WTC11 (cell line): Measurements from ENCODE around the gene ACTN2. TPM values are rescaled to one million over a fixed set of nuclear protein-coding genes. Genes with fewer than 3 reads are reported as not detected.

Source experiments
- ATAC-seq: fragments of 200-7000 bp; cut with Tn5 transposase; 2 replicates; pipeline ENCODE4 v1.10.0; 2021; ENCODE audit warnings: mild to moderate bottlenecking, moderate library complexity
- CTCF ChIA-PET: fragments of 300-600 bp; sonication (Branson Sonifier 250); formaldehyde crosslinking; loops from one replicate; lab custom pipeline; 2021; ENCODE audit warnings: antibody characterized with exemption; lab: Charles Lee
- POLR2A ChIA-PET: fragments of 350-600 bp; sonication (Branson Sonifier 250); formaldehyde crosslinking; loops from one replicate; lab custom pipeline; 2021; ENCODE audit warnings: antibody characterized with exemption; lab: Charles Lee
- DNase-seq: peaks from one replicate; pipeline ENCODE4 v3.0.0; 2021; ENCODE audit warnings: low spot score
- H3K27ac Mint-ChIP-seq: 2 replicates; pipeline ENCODE4 v1.8.0; 2021; ENCODE audit warnings: mixed read lengths
- H3K27me3 Mint-ChIP-seq: 2 replicates; pipeline ENCODE4 v1.8.0; 2021; ENCODE audit warnings: low read depth, mild to moderate bottlenecking, moderate library complexity, mixed read lengths
- H3K36me3 Mint-ChIP-seq: 2 replicates; pipeline ENCODE4 v1.8.0; 2021; ENCODE audit warnings: mixed read lengths
- H3K4me1 Mint-ChIP-seq: 2 replicates; pipeline ENCODE4 v1.8.0; 2022; ENCODE audit warnings: mixed read lengths
- H3K4me3 Mint-ChIP-seq: 2 replicates; pipeline ENCODE4 v1.8.0; 2021; ENCODE audit warnings: mild to moderate bottlenecking, moderate library complexity, mixed read lengths
- H3K9me3 Mint-ChIP-seq: 2 replicates; pipeline ENCODE4 v1.8.0; 2021; ENCODE audit warnings: mixed read lengths
- CREM ChIP-seq: sonication (generic); formaldehyde crosslinking; IDR thresholded peaks from 2 replicates; pipeline ENCODE4 v1.8.1; 2022; ENCODE audit warnings: mild to moderate bottlenecking, missing genetic modification reagents, moderate library complexity
- ELF4 ChIP-seq: sonication (generic); formaldehyde crosslinking; IDR thresholded peaks from 2 replicates; pipeline ENCODE4 v1.8.1; 2022; ENCODE audit warnings: low read depth, mild to moderate bottlenecking, moderate library complexity, missing genetic modification reagents
- EMX1 ChIP-seq: fragments of 250-450 bp; sonication (Bioruptor Pico); IDR thresholded peaks from 2 replicates; pipeline ENCODE4 v1.8.0; 2021; ENCODE audit warnings: mild to moderate bottlenecking
- FOXJ3 ChIP-seq: sonication (generic); formaldehyde crosslinking; IDR thresholded peaks from 2 replicates; pipeline ENCODE4 v1.9.0; 2021; ENCODE audit warnings: missing genetic modification reagents, mild to moderate bottlenecking, borderline replicate concordance
- JUN ChIP-seq: sonication (generic); formaldehyde crosslinking; IDR thresholded peaks from 2 replicates; pipeline ENCODE4 v1.8.0; 2023; ENCODE audit warnings: mild to moderate bottlenecking, missing genetic modification reagents
- MXD4 ChIP-seq: fragments of 250-450 bp; sonication (Bioruptor Pico); IDR thresholded peaks from 2 replicates; pipeline ENCODE4 v1.8.0; 2021; ENCODE audit warnings: mild to moderate bottlenecking, moderate library complexity, borderline replicate concordance
- MYBL2 ChIP-seq: sonication (generic); formaldehyde crosslinking; IDR thresholded peaks from 2 replicates; pipeline ENCODE4 v1.8.1; 2023; ENCODE audit warnings: mild to moderate bottlenecking, moderate library complexity, missing genetic modification reagents
- NR1H2 ChIP-seq: sonication (generic); formaldehyde crosslinking; IDR thresholded peaks from 2 replicates; pipeline ENCODE4 v1.9.0; 2021; ENCODE audit warnings: mild to moderate bottlenecking, moderate library complexity, missing genetic modification reagents
- PRRX2 ChIP-seq: fragments of 250-450 bp; sonication (Bioruptor Pico); IDR thresholded peaks from 2 replicates; pipeline ENCODE4 v1.8.0; 2021; ENCODE audit warnings: mild to moderate bottlenecking
- ZNF121 ChIP-seq: sonication (generic); formaldehyde crosslinking; IDR thresholded peaks from 2 replicates; pipeline ENCODE4 v1.8.0; 2023; ENCODE audit warnings: missing genetic modification reagents
- ZNF317 ChIP-seq: sonication (generic); formaldehyde crosslinking; IDR thresholded peaks from 2 replicates; pipeline ENCODE4 v1.8.1; 2023; ENCODE audit warnings: low read depth, mild to moderate bottlenecking, moderate library complexity, missing genetic modification reagents, borderline replicate concordance
- ZNF416 ChIP-seq: fragments of 250-450 bp; sonication (Bioruptor Pico); IDR thresholded peaks from 2 replicates; pipeline ENCODE4 v1.9.0; 2021; ENCODE audit warnings: mild to moderate bottlenecking, inconsistent platforms
- ZNF423 ChIP-seq: fragments of 250-450 bp; sonication (Bioruptor Pico); IDR thresholded peaks from 2 replicates; pipeline ENCODE4 v2.1.2; 2022; ENCODE audit warnings: mild to moderate bottlenecking, moderate library complexity
- total RNA-seq: library from RNA; stranded (reverse); gene quantifications from 3 replicates; pipeline ENCODE4 v1.2.3, GENCODE V29; 2021
- TF ChIP-seq, protein P1 (sequence below): fragments of 250-450 bp; sonication (Bioruptor Pico); IDR thresholded peaks from 2 replicates; pipeline ENCODE4 v1.9.0; 2021; ENCODE audit warnings: mild to moderate bottlenecking
- TF ChIP-seq, protein P2 (sequence below): fragments of 250-450 bp; sonication (Bioruptor Pico); IDR thresholded peaks from 2 replicates; pipeline ENCODE4 v1.9.0; 2021; ENCODE audit warnings: moderate library complexity, mild to moderate bottlenecking, inconsistent platforms, borderline replicate concordance
- TF ChIP-seq, protein P3 (sequence below): sonication (generic); formaldehyde crosslinking; conservative IDR thresholded peaks from 2 replicates; pipeline ENCODE4 v1.8.1; 2022; ENCODE audit warnings: mild to moderate bottlenecking, missing genetic modification reagents
- TF ChIP-seq, protein P4 (sequence below): sonication (generic); formaldehyde crosslinking; IDR thresholded peaks from 2 replicates; pipeline ENCODE4 v1.8.0; 2022; ENCODE audit warnings: mild to moderate bottlenecking, missing genetic modification reagents
- TF ChIP-seq, protein P5 (sequence below): sonication (generic); formaldehyde crosslinking; IDR thresholded peaks from 2 replicates; pipeline ENCODE4 v1.8.0; 2022; ENCODE audit warnings: mild to moderate bottlenecking, missing genetic modification reagents
- TF ChIP-seq, protein P6 (sequence below): sonication (generic); formaldehyde crosslinking; IDR thresholded peaks from 2 replicates; pipeline ENCODE4 v1.8.0; 2023; ENCODE audit warnings: missing genetic modification reagents, mild to moderate bottlenecking, borderline replicate concordance
- TF ChIP-seq, protein P7 (sequence below): sonication (generic); formaldehyde crosslinking; IDR thresholded peaks from 2 replicates; pipeline ENCODE4 v1.8.1; 2023; ENCODE audit warnings: mild to moderate bottlenecking, missing genetic modification reagents

ACTN2 gene
- total RNA-seq, 1 experiment from 2014 or later: 2.0 TPM

DNA sequence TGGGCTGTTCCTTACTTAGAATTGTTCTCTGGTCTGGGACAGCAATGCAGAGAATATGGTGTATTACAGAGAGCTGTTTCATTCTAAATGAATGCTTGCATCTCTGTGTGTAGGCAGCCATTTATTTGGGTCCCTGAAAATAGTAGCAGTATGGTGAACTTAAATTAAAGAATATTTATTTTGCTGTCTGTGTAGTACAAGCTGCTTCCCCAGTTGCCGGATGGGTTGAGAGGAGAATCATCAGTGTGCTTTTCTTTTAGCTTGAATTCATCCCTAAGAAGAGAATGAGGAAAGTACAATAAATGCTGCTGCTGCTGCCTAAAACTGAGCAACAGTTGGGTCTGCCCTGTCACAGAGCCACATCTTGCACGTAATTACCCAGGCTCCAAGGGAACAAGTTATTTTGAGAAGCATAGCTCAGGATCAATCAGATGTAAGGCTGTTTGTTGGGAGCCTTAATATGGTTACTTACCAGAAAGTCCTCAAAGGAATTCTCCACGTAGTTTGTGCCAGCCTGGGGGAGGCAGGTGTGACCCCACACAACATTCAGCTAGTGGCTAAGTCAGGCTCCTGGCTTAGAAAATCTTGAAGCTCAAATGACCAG, 16.6 kb downstream of the ACTN2 start (continued):
- TF ChIP-seq, protein P1, sequence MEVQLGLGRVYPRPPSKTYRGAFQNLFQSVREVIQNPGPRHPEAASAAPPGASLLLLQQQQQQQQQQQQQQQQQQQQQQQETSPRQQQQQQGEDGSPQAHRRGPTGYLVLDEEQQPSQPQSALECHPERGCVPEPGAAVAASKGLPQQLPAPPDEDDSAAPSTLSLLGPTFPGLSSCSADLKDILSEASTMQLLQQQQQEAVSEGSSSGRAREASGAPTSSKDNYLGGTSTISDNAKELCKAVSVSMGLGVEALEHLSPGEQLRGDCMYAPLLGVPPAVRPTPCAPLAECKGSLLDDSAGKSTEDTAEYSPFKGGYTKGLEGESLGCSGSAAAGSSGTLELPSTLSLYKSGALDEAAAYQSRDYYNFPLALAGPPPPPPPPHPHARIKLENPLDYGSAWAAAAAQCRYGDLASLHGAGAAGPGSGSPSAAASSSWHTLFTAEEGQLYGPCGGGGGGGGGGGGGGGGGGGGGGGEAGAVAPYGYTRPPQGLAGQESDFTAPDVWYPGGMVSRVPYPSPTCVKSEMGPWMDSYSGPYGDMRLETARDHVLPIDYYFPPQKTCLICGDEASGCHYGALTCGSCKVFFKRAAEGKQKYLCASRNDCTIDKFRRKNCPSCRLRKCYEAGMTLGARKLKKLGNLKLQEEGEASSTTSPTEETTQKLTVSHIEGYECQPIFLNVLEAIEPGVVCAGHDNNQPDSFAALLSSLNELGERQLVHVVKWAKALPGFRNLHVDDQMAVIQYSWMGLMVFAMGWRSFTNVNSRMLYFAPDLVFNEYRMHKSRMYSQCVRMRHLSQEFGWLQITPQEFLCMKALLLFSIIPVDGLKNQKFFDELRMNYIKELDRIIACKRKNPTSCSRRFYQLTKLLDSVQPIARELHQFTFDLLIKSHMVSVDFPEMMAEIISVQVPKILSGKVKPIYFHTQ (CRISPR knock-in tag): no peak
- TF ChIP-seq, protein P2, sequence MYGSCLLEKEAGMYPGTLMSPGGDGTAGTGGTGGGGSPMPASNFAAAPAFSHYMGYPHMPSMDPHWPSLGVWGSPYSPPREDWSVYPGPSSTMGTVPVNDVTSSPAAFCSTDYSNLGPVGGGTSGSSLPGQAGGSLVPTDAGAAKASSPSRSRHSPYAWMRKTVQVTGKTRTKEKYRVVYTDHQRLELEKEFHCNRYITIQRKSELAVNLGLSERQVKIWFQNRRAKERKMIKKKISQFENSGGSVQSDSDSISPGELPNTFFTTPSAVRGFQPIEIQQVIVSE (CRISPR knock-in tag): no peak

DNA sequence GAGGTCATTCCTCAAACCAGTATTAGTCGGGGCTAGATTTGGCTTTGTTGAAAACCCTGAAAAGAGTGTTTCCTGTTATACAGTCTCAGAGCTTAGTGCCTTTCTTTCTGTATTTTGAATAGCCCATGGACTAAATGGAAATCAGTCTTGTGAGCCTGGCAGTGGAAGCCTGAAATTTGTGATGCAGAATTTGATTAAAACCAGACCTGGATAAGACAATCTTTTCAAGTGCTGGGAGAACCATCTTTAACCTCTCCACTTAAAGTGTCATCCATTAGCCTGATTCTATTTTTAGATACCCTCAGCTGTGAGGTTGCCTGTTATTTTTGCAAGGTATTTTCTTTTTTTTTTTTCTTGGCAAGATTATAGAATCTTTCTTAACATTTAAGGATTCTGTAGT, 19.5 kb downstream of the ACTN2 start:
- no peaks in the 10 kb centered on the region for H3K9me3 Mint-ChIP-seq
- ATAC-seq: no peak
- peaks cover 12% of the 10 kb centered on the region for H3K4me1 Mint-ChIP-seq
- ChIA-PET POLR2A (no interaction called here), CTCF (no interaction called here)
- H3K36me3 Mint-ChIP-seq: no peaks in the 10 kb centered on the region
- H3K27me3 Mint-ChIP-seq: no peaks in the 10 kb centered on the region
- DNase-seq: no peak
- no peak overlapping the region for H3K4me3 Mint-ChIP-seq
- TF ChIP-seq FOXJ3 (CRISPR knock-in tag): no peak
- no peak for TF ChIP-seq JUN
- TF ChIP-seq ZNF317: no peak
- no peak for TF ChIP-seq ELF4 (CRISPR knock-in tag)
- TF ChIP-seq EMX1 (CRISPR knock-in tag): no peak
- no peak for TF ChIP-seq MXD4
- TF ChIP-seq, protein P3, sequence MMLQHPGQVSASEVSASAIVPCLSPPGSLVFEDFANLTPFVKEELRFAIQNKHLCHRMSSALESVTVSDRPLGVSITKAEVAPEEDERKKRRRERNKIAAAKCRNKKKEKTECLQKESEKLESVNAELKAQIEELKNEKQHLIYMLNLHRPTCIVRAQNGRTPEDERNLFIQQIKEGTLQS (CRISPR knock-in tag): no peak
- TF ChIP-seq CREM: no peak
- TF ChIP-seq ZNF423: no peak
- TF ChIP-seq, protein P4, sequence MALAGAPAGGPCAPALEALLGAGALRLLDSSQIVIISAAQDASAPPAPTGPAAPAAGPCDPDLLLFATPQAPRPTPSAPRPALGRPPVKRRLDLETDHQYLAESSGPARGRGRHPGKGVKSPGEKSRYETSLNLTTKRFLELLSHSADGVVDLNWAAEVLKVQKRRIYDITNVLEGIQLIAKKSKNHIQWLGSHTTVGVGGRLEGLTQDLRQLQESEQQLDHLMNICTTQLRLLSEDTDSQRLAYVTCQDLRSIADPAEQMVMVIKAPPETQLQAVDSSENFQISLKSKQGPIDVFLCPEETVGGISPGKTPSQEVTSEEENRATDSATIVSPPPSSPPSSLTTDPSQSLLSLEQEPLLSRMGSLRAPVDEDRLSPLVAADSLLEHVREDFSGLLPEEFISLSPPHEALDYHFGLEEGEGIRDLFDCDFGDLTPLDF (CRISPR knock-in tag): no peak
- TF ChIP-seq, protein P5, sequence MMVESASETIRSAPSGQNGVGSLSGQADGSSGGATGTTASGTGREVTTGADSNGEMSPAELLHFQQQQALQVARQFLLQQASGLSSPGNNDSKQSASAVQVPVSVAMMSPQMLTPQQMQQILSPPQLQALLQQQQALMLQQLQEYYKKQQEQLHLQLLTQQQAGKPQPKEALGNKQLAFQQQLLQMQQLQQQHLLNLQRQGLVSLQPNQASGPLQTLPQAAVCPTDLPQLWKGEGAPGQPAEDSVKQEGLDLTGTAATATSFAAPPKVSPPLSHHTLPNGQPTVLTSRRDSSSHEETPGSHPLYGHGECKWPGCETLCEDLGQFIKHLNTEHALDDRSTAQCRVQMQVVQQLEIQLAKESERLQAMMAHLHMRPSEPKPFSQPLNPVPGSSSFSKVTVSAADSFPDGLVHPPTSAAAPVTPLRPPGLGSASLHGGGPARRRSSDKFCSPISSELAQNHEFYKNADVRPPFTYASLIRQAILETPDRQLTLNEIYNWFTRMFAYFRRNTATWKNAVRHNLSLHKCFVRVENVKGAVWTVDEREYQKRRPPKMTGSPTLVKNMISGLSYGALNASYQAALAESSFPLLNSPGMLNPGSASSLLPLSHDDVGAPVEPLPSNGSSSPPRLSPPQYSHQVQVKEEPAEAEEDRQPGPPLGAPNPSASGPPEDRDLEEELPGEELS (CRISPR knock-in tag): no peak
- TF ChIP-seq, protein P6, sequence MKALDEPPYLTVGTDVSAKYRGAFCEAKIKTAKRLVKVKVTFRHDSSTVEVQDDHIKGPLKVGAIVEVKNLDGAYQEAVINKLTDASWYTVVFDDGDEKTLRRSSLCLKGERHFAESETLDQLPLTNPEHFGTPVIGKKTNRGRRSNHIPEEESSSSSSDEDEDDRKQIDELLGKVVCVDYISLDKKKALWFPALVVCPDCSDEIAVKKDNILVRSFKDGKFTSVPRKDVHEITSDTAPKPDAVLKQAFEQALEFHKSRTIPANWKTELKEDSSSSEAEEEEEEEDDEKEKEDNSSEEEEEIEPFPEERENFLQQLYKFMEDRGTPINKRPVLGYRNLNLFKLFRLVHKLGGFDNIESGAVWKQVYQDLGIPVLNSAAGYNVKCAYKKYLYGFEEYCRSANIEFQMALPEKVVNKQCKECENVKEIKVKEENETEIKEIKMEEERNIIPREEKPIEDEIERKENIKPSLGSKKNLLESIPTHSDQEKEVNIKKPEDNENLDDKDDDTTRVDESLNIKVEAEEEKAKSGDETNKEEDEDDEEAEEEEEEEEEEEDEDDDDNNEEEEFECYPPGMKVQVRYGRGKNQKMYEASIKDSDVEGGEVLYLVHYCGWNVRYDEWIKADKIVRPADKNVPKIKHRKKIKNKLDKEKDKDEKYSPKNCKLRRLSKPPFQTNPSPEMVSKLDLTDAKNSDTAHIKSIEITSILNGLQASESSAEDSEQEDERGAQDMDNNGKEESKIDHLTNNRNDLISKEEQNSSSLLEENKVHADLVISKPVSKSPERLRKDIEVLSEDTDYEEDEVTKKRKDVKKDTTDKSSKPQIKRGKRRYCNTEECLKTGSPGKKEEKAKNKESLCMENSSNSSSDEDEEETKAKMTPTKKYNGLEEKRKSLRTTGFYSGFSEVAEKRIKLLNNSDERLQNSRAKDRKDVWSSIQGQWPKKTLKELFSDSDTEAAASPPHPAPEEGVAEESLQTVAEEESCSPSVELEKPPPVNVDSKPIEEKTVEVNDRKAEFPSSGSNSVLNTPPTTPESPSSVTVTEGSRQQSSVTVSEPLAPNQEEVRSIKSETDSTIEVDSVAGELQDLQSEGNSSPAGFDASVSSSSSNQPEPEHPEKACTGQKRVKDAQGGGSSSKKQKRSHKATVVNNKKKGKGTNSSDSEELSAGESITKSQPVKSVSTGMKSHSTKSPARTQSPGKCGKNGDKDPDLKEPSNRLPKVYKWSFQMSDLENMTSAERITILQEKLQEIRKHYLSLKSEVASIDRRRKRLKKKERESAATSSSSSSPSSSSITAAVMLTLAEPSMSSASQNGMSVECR (CRISPR knock-in tag): no peak
- TF ChIP-seq NR1H2 (CRISPR knock-in tag): no peak
- TF ChIP-seq ZNF416 (CRISPR knock-in tag): no peak
- TF ChIP-seq MYBL2 (CRISPR knock-in tag): no peak
- TF ChIP-seq, protein P7, sequence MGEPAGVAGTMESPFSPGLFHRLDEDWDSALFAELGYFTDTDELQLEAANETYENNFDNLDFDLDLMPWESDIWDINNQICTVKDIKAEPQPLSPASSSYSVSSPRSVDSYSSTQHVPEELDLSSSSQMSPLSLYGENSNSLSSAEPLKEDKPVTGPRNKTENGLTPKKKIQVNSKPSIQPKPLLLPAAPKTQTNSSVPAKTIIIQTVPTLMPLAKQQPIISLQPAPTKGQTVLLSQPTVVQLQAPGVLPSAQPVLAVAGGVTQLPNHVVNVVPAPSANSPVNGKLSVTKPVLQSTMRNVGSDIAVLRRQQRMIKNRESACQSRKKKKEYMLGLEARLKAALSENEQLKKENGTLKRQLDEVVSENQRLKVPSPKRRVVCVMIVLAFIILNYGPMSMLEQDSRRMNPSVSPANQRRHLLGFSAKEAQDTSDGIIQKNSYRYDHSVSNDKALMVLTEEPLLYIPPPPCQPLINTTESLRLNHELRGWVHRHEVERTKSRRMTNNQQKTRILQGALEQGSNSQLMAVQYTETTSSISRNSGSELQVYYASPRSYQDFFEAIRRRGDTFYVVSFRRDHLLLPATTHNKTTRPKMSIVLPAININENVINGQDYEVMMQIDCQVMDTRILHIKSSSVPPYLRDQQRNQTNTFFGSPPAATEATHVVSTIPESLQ (CRISPR knock-in tag): no peak
- TF ChIP-seq PRRX2: no peak
- TF ChIP-seq ZNF121 (CRISPR knock-in tag): no peak
- TF ChIP-seq, all 79 proteins: peak for 0
- H3K27ac Mint-ChIP-seq: no peak overlapping the region
